Measurements from ENCODE around the gene GLTP.
"Not testable (repeated sequence)": the region's sequence is repeated elsewhere in the genome, so short reads cannot be mapped to it uniquely, and the experiment has no call there.

Gene GLTP

GRCh38 chr12:109880043-109880931 lies at the start of gene GLTP:
Gene GLTP (minus strand): TSS chr12:109880541. CDS start chr12:109880374, 167 bp downstream.
- H3K4me1 ChIP-seq (ENCODE audit: control insufficient read depth in 1 of 2, insufficient read depth in 1 of 2, low read depth in 1 of 2, low read length in 1 of 2), result peaks cover 41 to 43% of the 10 kb centered on the region in 2 experiments
- no peaks in the 10 kb centered on the region for H3K36me3 ChIP-seq
- peak; percentile 99 for TF ChIP-seq CTCF (IDR thresholded peaks at IDR 0.05)
- no peaks in the 10 kb centered on the region for H3K9me3 ChIP-seq
- H3K27me3 ChIP-seq, result no peaks in the 10 kb centered on the region
- H3K4me3 ChIP-seq (ENCODE audit: low read depth in 1 of 2, low read length in 1 of 2), result peak within 1 kb of the TSS; percentile 80 to 96
- peak within 1 kb of the TSS; percentile 84 for H3K27ac ChIP-seq

GRCh38 chr12:109929326-109929725 lies 49.0 kb upstream of the GLTP start:
- H3K36me3 ChIP-seq, result peaks cover 97% of the 10 kb centered on the region
- H3K27me3 ChIP-seq; H3K9me3 ChIP-seq; H3K4me1 ChIP-seq (ENCODE audit: control insufficient read depth in 1 of 2, insufficient read depth in 1 of 2, low read depth in 1 of 2, low read length in 1 of 2); H3K4me3 ChIP-seq (ENCODE audit: low read depth in 1 of 2, low read length in 1 of 2); H3K27ac ChIP-seq: not testable (repeated sequence)

GRCh38 chr12:109928058-109928656 lies 47.8 kb upstream of the GLTP start:
- no peaks in the 10 kb centered on the region for H3K27me3 ChIP-seq
- no peak for TF ChIP-seq CTCF (IDR thresholded peaks at IDR 0.05)
- H3K27ac ChIP-seq, result no peak overlapping the region
- peaks cover 97% of the 10 kb centered on the region for H3K36me3 ChIP-seq
- H3K4me1 ChIP-seq (ENCODE audit: control insufficient read depth in 1 of 2, insufficient read depth in 1 of 2, low read depth in 1 of 2, low read length in 1 of 2), result no peaks in the 10 kb centered on the region
- no peak overlapping the region for H3K4me3 ChIP-seq (ENCODE audit: low read depth in 1 of 2, low read length in 1 of 2)
- H3K9me3 ChIP-seq, result no peaks in the 10 kb centered on the region

GRCh38 chr12:109927622-109928021 lies 47.3 kb upstream of the GLTP start:
- Histone ChIP-seq H3K27ac (no peak overlapping the region), H3K4me3 (ENCODE audit: low read depth in 1 of 2, low read length in 1 of 2) (no peak overlapping the region), H3K4me1 (ENCODE audit: control insufficient read depth in 1 of 2, insufficient read depth in 1 of 2, low read depth in 1 of 2, low read length in 1 of 2) (no peaks in the 10 kb centered on the region), H3K36me3 (peaks cover 97% of the 10 kb centered on the region), H3K27me3 (no peaks in the 10 kb centered on the region), H3K9me3 (no peaks in the 10 kb centered on the region)
- TF ChIP-seq CTCF (IDR thresholded peaks at IDR 0.05), result no peak

- Histone ChIP-seq H3K36me3 (peaks cover 97% of the 10 kb centered on the region), H3K27me3 (no peaks in the 10 kb centered on the region), H3K4me1 (ENCODE audit: control insufficient read depth in 1 of 2, insufficient read depth in 1 of 2, low read depth in 1 of 2, low read length in 1 of 2) (no peaks in the 10 kb centered on the region), H3K4me3 (ENCODE audit: low read depth in 1 of 2, low read length in 1 of 2) (no peak overlapping the region), H3K27ac (no peak overlapping the region), H3K9me3 (no peaks in the 10 kb centered on the region)
- no peak for TF ChIP-seq CTCF (IDR thresholded peaks at IDR 0.05)
Observed at GRCh38 chr12:109926488-109927210, 46.3 kb upstream of the GLTP start.
